ENCODE results near the gene CCL27. TPM values are rescaled to one million over a fixed set of nuclear protein-coding genes. Genes with fewer than 3 reads are reported as not detected.

CCL27 gene
- total and polyA plus RNA-seq, 2 of the 8 experiments (the other 6 are each of a cell fraction or from before 2014, with no cell fraction given) = 0.42 TPM; not detected in 1

- H2BK120ac ChIP-seq (replicated peaks; ENCODE audit: low read depth, low read length) = no peak overlapping the region
- no peak overlapping the region for H4K91ac ChIP-seq (replicated peaks; ENCODE audit: insufficient read length, low read length)
- H3K4ac ChIP-seq (replicated peaks; ENCODE audit: insufficient read length, low read depth, low read length) = no peak overlapping the region
- no peak overlapping the region for H4K5ac ChIP-seq (ENCODE audit: insufficient read length, low read depth, low read length)
- H3K9ac ChIP-seq (replicated peaks in 1 of 4; ENCODE audit: extremely low read depth in 1 of 4, low read depth in 3 of 4, low read length in 3 of 4) = no peak overlapping the region
- 85% methylated on average over 2 of the region's 2 CpGs; no CpG with 5 or more reads in 1 of the 2 experiments for WGBS, 2 experiments (ENCODE audit: extremely low coverage in 1 of 2, insufficient coverage in 1 of 2, insufficient read length in 1 of 2, insufficient replicate concordance in 2 of 2, low coverage in 1 of 2, low lambda C conversion rate in 2 of 2, missing lambda C conversion rate in 1 of 2)
- no peak overlapping the region for H4K8ac ChIP-seq (ENCODE audit: extremely low read depth, insufficient read depth, low read length)
- H2AK5ac ChIP-seq (ENCODE audit: low read depth, low read length) = no peak overlapping the region
- H2BK20ac ChIP-seq (ENCODE audit: low read length) = no peak overlapping the region
- H2BK15ac ChIP-seq (ENCODE audit: low read length) = no peak overlapping the region
- H3K79me2 ChIP-seq (ENCODE audit: control insufficient read depth in 1 of 2, insufficient read depth in 2 of 2, low read length in 2 of 2) = no peaks in the 10 kb centered on the region
- no peaks in the 10 kb centered on the region for H3K36me3 ChIP-seq (ENCODE audit: control insufficient read depth in 2 of 4, insufficient read depth in 4 of 4, low read length in 3 of 4)
- H2BK5ac ChIP-seq (ENCODE audit: low read depth, low read length) = no peak overlapping the region
- H3K27me3 ChIP-seq (replicated peaks in 1 of 4; ENCODE audit: control insufficient read depth in 3 of 4, extremely low read depth in 1 of 4, insufficient read depth in 3 of 4, low read length in 3 of 4) = no peaks in the 10 kb centered on the region
- H4K20me1 ChIP-seq (replicated peaks in 1 of 2; ENCODE audit: control insufficient read depth in 1 of 2, insufficient read depth in 2 of 2, low read length in 2 of 2) = peaks cover 0 to 4% of the 10 kb centered on the region in 2 experiments
- no peak overlapping the region for H2AFZ ChIP-seq (ENCODE audit: low read length)
- H3K23ac ChIP-seq (ENCODE audit: insufficient read length) = no peak overlapping the region
- no peak for FAIRE-seq
- no peak for DNase-seq (ENCODE audit: low read depth in 1 of 2, low spot score in 2 of 2)
- POLR2A ChIA-PET (ENCODE audit: partially characterized antibody) = interaction anchor here (1.1 kb wide), 1 partner anchor 11 kb away, joined by 6 read pairs; no protein-coding TSS in a partner anchor
- H2BK12ac ChIP-seq (ENCODE audit: low read depth, low read length) = no peak overlapping the region
- no peak overlapping the region for H3K27ac ChIP-seq (ENCODE audit: low read depth, low read length)
- H3K4me2 ChIP-seq (ENCODE audit: insufficient read depth in 1 of 2, low read depth in 2 of 2, low read length in 2 of 2) = no peak overlapping the region
- H3K4me3 ChIP-seq (ENCODE audit: extremely low read depth in 1 of 4, insufficient read depth in 2 of 4, low read depth in 3 of 4, low read length in 4 of 4) = no peak overlapping the region
- H3K56ac ChIP-seq (replicated peaks; ENCODE audit: insufficient read length, low read depth, low read length) = no peak overlapping the region
- H3K4me1 ChIP-seq (replicated peaks in 1 of 4; ENCODE audit: control insufficient read depth in 3 of 4, insufficient read depth in 4 of 4, low read length in 3 of 4) = 0 out of 7 replicates have a peak, but pooled peaks cover 0 to 2% (median under 1%) of the 10 kb centered on the region in 4 experiments
- no peaks in the 10 kb centered on the region for H3K9me3 ChIP-seq (ENCODE audit: insufficient read depth in 2 of 2, low read depth in 1 of 2, low read length in 1 of 2)
- no peak for TF ChIP-seq GABPA (IDR thresholded peaks at IDR 0.05; ENCODE audit: borderline replicate concordance, insufficient read depth, low read length)
- no peak for TF ChIP-seq KDM5A (IDR thresholded peaks at IDR 0.05; ENCODE audit: low read length)
- TF ChIP-seq TEAD4 (IDR thresholded peaks at IDR 0.05; ENCODE audit: low read depth, low read length) = no peak
- TF ChIP-seq CTBP2 (IDR thresholded peaks at IDR 0.05; ENCODE audit: borderline replicate concordance, insufficient read depth, insufficient read length, low read length) = no peak
- TF ChIP-seq RXRA (IDR thresholded peaks at IDR 0.05; ENCODE audit: insufficient read depth, low read depth, low read length) = no peak
- TF ChIP-seq CHD2 (IDR thresholded peaks at IDR 0.05; ENCODE audit: low read length) = no peak
- TF ChIP-seq ASH2L (IDR thresholded peaks at IDR 0.05; ENCODE audit: low read length) = no peak
- TF ChIP-seq EZH2 (IDR thresholded peaks at IDR 0.05; ENCODE audit: low read depth, low read length, severe bottlenecking) = no peak
- no peak for TF ChIP-seq MAFK (IDR thresholded peaks at IDR 0.05; ENCODE audit: low read depth, low read length)
- TF ChIP-seq PHF8 (conservative IDR thresholded peaks at IDR 0.05; ENCODE audit: low read depth, low read length) = no peak
- no peak for TF ChIP-seq BACH1 (IDR thresholded peaks at IDR 0.05; ENCODE audit: low read length)
- no peak for TF ChIP-seq POLR2AphosphoS5 (IDR thresholded peaks at IDR 0.05; ENCODE audit: low read depth, low read length)
- no peak for TF ChIP-seq RNF2 (IDR thresholded peaks at IDR 0.05; ENCODE audit: borderline replicate concordance, low read depth, low read length, missing control alignments, poor library complexity, severe bottlenecking)
- no peaks in the 10 kb centered on the region; the same call in 1 of the 2 replicates for H3K23me2 ChIP-seq (ENCODE audit: low read depth, low read length)
- H3K18ac ChIP-seq (ENCODE audit: extremely low read depth, low read length) = no peak overlapping the region
- no peak overlapping the region for H3K14ac ChIP-seq (ENCODE audit: insufficient read length)
- CTCF ChIA-PET (ENCODE audit: partially characterized antibody) = interaction anchor here (0.8 to 5.0 kb wide), 31 partner anchors 8 to 314 kb away, joined by 3 to 108 read pairs (median 5); partner anchors contain the start of genes CCL19, CCL21, CCL27 and DNAJB5
- no peaks in the 10 kb centered on the region for H3K79me1 ChIP-seq (ENCODE audit: low read depth, low read length)
These were observed 13.4 kb upstream of the CCL27 start for GRCh38 chr9:34675869-34676268.

Data from H1 (cell line).